H1 (cell line): ENCODE measurements around the gene SHISA7. TPM values are rescaled to one million over a fixed set of nuclear protein-coding genes. Genes with fewer than 3 reads are reported as not detected.

Source experiments
- CTCF ChIA-PET: fragments of 300-600 bp; sonication (Branson Sonifier 250); formaldehyde crosslinking; loops from one replicate; lab custom pipeline; 2021; ENCODE audit not compliant: partially characterized antibody; lab: Charles Lee
- POLR2A ChIA-PET: fragments of 300-600 bp; sonication (Branson Sonifier 250); formaldehyde crosslinking; loops from one replicate; lab custom pipeline; 2021; ENCODE audit warnings: inconsistent platforms; ENCODE audit not compliant: partially characterized antibody; lab: Charles Lee
- DNase-seq, 2 experiments: peaks; one replicate each; pipeline versions ENCODE4 v3.0.0 to v3.0.0-alpha.2; 2010 to 2022; ENCODE audit warnings: low spot score in 2 of 2, low read depth in 1 of 2, mixed read lengths in 1 of 2
- FAIRE-seq: peaks from 2 replicates; lab custom pipeline; 2011; peaks lifted over from hg19 to GRCh38; lab: Jason Lieb, UNC
- H2AFZ ChIP-seq: 2 replicates; pipeline ENCODE4 v1.8.1; 2012; ENCODE audit warnings: low read length, inconsistent platforms
- H2AK5ac ChIP-seq: 2 replicates; pipeline ENCODE4 v1.6.1; 2013; ENCODE audit warnings: low read depth, low read length
- H2BK120ac ChIP-seq: replicated peaks from 2 replicates; pipeline ENCODE3; 2013; ENCODE audit warnings: low read depth, low read length, inconsistent platforms
- H2BK12ac ChIP-seq: 2 replicates; pipeline ENCODE4 v1.6.1; 2013; ENCODE audit warnings: low read depth, low read length
- H2BK15ac ChIP-seq: 2 replicates; pipeline ENCODE4 v1.6.1; 2013; ENCODE audit warnings: low read length
- H2BK20ac ChIP-seq: 2 replicates; pipeline ENCODE4 v1.6.1; 2013; ENCODE audit warnings: low read length
- H2BK5ac ChIP-seq: 2 replicates; pipeline ENCODE4 v1.6.1; 2013; ENCODE audit warnings: low read depth, low read length
- H3K14ac ChIP-seq: 2 replicates; pipeline ENCODE4 v1.6.1; 2013; ENCODE audit warnings: inconsistent platforms; ENCODE audit not compliant: insufficient read length
- H3K18ac ChIP-seq: 2 replicates; pipeline ENCODE4 v1.6.1; 2013; ENCODE audit warnings: low read length; ENCODE audit errors: extremely low read depth
- H3K23ac ChIP-seq: 2 replicates; pipeline ENCODE4 v1.6.1; 2013; ENCODE audit warnings: inconsistent platforms; ENCODE audit not compliant: insufficient read length
- H3K23me2 ChIP-seq: 2 replicates; pipeline ENCODE4 v1.6.1; 2013; ENCODE audit warnings: low read depth, low read length
- H3K27ac ChIP-seq: 2 replicates; pipeline ENCODE4 v1.6.1; 2011; ENCODE audit warnings: low read depth, low read length, inconsistent platforms
- H3K27me3 ChIP-seq, 4 experiments: replicated peaks in 1 of 4; 1 replicate in 1 of 4; 2 replicates in 3 of 4; pipeline versions ENCODE4 v1.6.1 to v1.8.1; 2011 to 2013; ENCODE audit warnings: low read length in 3 of 4, mild to moderate bottlenecking in 3 of 4, inconsistent platforms in 2 of 4, mixed read lengths in 2 of 4, moderate library complexity in 1 of 4; ENCODE audit not compliant: control insufficient read depth in 3 of 4, insufficient read depth in 3 of 4; ENCODE audit errors: extremely low read depth in 1 of 4
- H3K36me3 ChIP-seq, 4 experiments: 2 replicates each; pipeline versions ENCODE4 v1.6.1 to v1.8.1; 2011 to 2013; ENCODE audit warnings: mild to moderate bottlenecking in 4 of 4, low read length in 3 of 4, moderate library complexity in 2 of 4, control low read depth in 1 of 4, inconsistent platforms in 1 of 4; ENCODE audit not compliant: insufficient read depth in 4 of 4, control insufficient read depth in 2 of 4
- H3K4ac ChIP-seq: replicated peaks from 2 replicates; pipeline ENCODE3; 2013; ENCODE audit warnings: low read length, low read depth, mixed read lengths, inconsistent platforms; ENCODE audit not compliant: insufficient read length
- H3K4me1 ChIP-seq, 4 experiments: replicated peaks in 1 of 4; 1 replicate in 1 of 4; 2 replicates in 3 of 4; pipeline versions ENCODE4 v1.6.1 to v1.8.1; 2011 to 2013; ENCODE audit warnings: low read length in 3 of 4, inconsistent platforms in 2 of 4, mixed read lengths in 1 of 4; ENCODE audit not compliant: insufficient read depth in 4 of 4, control insufficient read depth in 3 of 4
- H3K4me2 ChIP-seq, 2 experiments: 2 replicates each; pipeline versions ENCODE4 v1.6.1 to v1.8.1; 2011 to 2013; ENCODE audit warnings: low read depth in 2 of 2, low read length in 2 of 2, control low read depth in 1 of 2, inconsistent platforms in 1 of 2, mild to moderate bottlenecking in 1 of 2; ENCODE audit not compliant: insufficient read depth in 1 of 2
- H3K4me3 ChIP-seq, 4 experiments: fragments of 200-600, 300-600 bp in 1 of 4; sonication (generic), shearing (Covaris generic), sonication (Bioruptor Twin) in 1 of 4; 2 replicates each; pipeline versions ENCODE4 v1.5.1 to v1.8.1; 2011 to 2016; ENCODE audit warnings: low read length in 4 of 4, low read depth in 3 of 4, control low read depth in 2 of 4, inconsistent platforms in 2 of 4, mild to moderate bottlenecking in 2 of 4, mixed read lengths in 1 of 4, moderate library complexity in 1 of 4; ENCODE audit not compliant: insufficient read depth in 2 of 4; ENCODE audit errors: extremely low read depth in 1 of 4
- H3K56ac ChIP-seq: replicated peaks from 2 replicates; pipeline ENCODE3; 2013; ENCODE audit warnings: low read depth, mild to moderate bottlenecking, mixed read lengths, low read length, inconsistent platforms; ENCODE audit not compliant: insufficient read length
- H3K79me1 ChIP-seq: 2 replicates; pipeline ENCODE4 v1.6.1; 2013; ENCODE audit warnings: low read depth, low read length, control low read depth
- H3K79me2 ChIP-seq, 2 experiments: 2 replicates each; pipeline versions ENCODE4 v1.6.1 to v1.8.1; 2012 to 2013; ENCODE audit warnings: low read length in 2 of 2, mild to moderate bottlenecking in 2 of 2, inconsistent platforms in 1 of 2; ENCODE audit not compliant: insufficient read depth in 2 of 2, control insufficient read depth in 1 of 2
- H3K9ac ChIP-seq, 4 experiments: replicated peaks in 1 of 4; 1 replicate in 1 of 4; 2 replicates in 3 of 4; pipeline versions ENCODE4 v1.6.1 to v1.8.1; 2011 to 2013; ENCODE audit warnings: low read depth in 3 of 4, low read length in 3 of 4, control low read depth in 2 of 4, mild to moderate bottlenecking in 2 of 4, moderate library complexity in 2 of 4, inconsistent platforms in 1 of 4; ENCODE audit errors: extremely low read depth in 1 of 4
- H3K9me3 ChIP-seq, 2 experiments: 2 replicates each; pipeline versions ENCODE4 v1.6.1 to v1.8.1; 2012 to 2013; ENCODE audit warnings: mild to moderate bottlenecking in 2 of 2, moderate library complexity in 2 of 2, control low read depth in 1 of 2, inconsistent platforms in 1 of 2, low read depth in 1 of 2, low read length in 1 of 2, mixed read lengths in 1 of 2; ENCODE audit not compliant: insufficient read depth in 2 of 2
- H4K20me1 ChIP-seq, 2 experiments: replicated peaks in 1 of 2; 2 replicates each; pipeline versions ENCODE3 to v1.8.1; 2011 to 2013; ENCODE audit warnings: inconsistent platforms in 2 of 2, low read length in 2 of 2, mild to moderate bottlenecking in 1 of 2; ENCODE audit not compliant: insufficient read depth in 2 of 2, control insufficient read depth in 1 of 2
- H4K5ac ChIP-seq: 2 replicates; pipeline ENCODE4 v1.6.1; 2013; ENCODE audit warnings: low read length, low read depth, mixed read lengths, inconsistent platforms; ENCODE audit not compliant: insufficient read length
- H4K8ac ChIP-seq: 2 replicates; pipeline ENCODE4 v1.8.0; 2013; ENCODE audit warnings: mild to moderate bottlenecking, moderate library complexity, low read length, inconsistent platforms; ENCODE audit not compliant: insufficient read depth; ENCODE audit errors: extremely low read depth
- H4K91ac ChIP-seq: replicated peaks from 2 replicates; pipeline ENCODE3; 2013; ENCODE audit warnings: low read length, mixed read lengths, inconsistent platforms; ENCODE audit not compliant: insufficient read length
- CHD2 ChIP-seq: IDR thresholded peaks from 2 replicates; pipeline ENCODE4 v1.6.1; 2012; ENCODE audit warnings: low read length, improper control_type of control experiment
- EZH2 ChIP-seq: fragments of 200-600 bp; sonication (generic); IDR thresholded peaks from 2 replicates; pipeline ENCODE4 v1.7.1; 2012; ENCODE audit warnings: low read depth, mild to moderate bottlenecking, moderate library complexity, low read length, inconsistent platforms; ENCODE audit not compliant: severe bottlenecking
- PHF8 ChIP-seq: fragments of 200-600 bp; sonication (generic); conservative IDR thresholded peaks from 2 replicates; pipeline ENCODE4 v1.7.1; 2012; ENCODE audit warnings: low read depth, mild to moderate bottlenecking, inconsistent platforms, low read length, moderate library complexity
- POLR2AphosphoS5 ChIP-seq: IDR thresholded peaks from 2 replicates; pipeline ENCODE4 v1.6.1; 2011; ENCODE audit warnings: low read depth, low read length
- POU5F1 ChIP-seq: IDR thresholded peaks from 2 replicates; pipeline ENCODE4 v1.6.1; 2011; ENCODE audit warnings: low read depth, mild to moderate bottlenecking, low read length, moderate library complexity
- RNF2 ChIP-seq: fragments of 200-900, 300-1000 bp; sonication (generic); IDR thresholded peaks from 2 replicates; pipeline ENCODE4 v1.7.1; 2016; ENCODE audit warnings: borderline replicate concordance, low read depth, mild to moderate bottlenecking, antibody characterized with exemption, low read length; ENCODE audit not compliant: poor library complexity, severe bottlenecking; ENCODE audit errors: missing control alignments
- SP1 ChIP-seq: IDR thresholded peaks from 2 replicates; pipeline ENCODE4 v1.6.1; 2011; ENCODE audit warnings: low read depth, low read length
- SP4 ChIP-seq: IDR thresholded peaks from 2 replicates; pipeline ENCODE4 v1.6.1; 2012; ENCODE audit warnings: low read length, inconsistent platforms
- WGBS, 2 experiments: shearing (Covaris generic) in 1 of 2; methylation state at CpG; one replicate each; pipeline versions ENCODE4 v1.1.6 to v1.1.7; 2013 to 2015; ENCODE audit warnings: low lambda C conversion rate in 2 of 2, mixed read lengths in 2 of 2, inconsistent platforms in 1 of 2, low coverage in 1 of 2, missing lambda C conversion rate in 1 of 2; ENCODE audit not compliant: insufficient replicate concordance in 2 of 2, insufficient coverage in 1 of 2, insufficient read length in 1 of 2; ENCODE audit errors: extremely low coverage in 1 of 2, missing lambda C conversion rate in 1 of 2; 5-methylcytosine and 5-hydroxymethylcytosine counted together
- polyA plus RNA-seq, 7 experiments: library from polyadenylated mRNA; depleted of rRNA in 3 of 7; stranded (reverse) in 5 of 7; unstranded in 2 of 7; fragments of >200 nt in 5 of 7; fragments of 200-250 nt in 2 of 7; gene quantifications; 1 replicate in 5 of 7; 2 replicates in 1 of 7; 4 replicates in 1 of 7; pipeline versions ENCODE4 v1.2.1 to v1.2.3, GENCODE V29; 2011 to 2013; ENCODE audit warnings: missing spikeins in 2 of 7, mixed read lengths in 2 of 7
- total RNA-seq: library from RNA; stranded (reverse); fragmentation: NEBNext Ultra II Directional; extraction: Animal tissue kit (Norgen Biotek cat#: 25700); gene quantifications from 2 replicates; pipeline ENCODE4 v1.2.1, GENCODE V29; 2021

Gene SHISA7
- total and polyA plus RNA-seq, 2 of the 8 experiments (the other 6 are each of a cell fraction or from before 2014, with no cell fraction given) = 0.76 to 1.0 TPM

DNA sequence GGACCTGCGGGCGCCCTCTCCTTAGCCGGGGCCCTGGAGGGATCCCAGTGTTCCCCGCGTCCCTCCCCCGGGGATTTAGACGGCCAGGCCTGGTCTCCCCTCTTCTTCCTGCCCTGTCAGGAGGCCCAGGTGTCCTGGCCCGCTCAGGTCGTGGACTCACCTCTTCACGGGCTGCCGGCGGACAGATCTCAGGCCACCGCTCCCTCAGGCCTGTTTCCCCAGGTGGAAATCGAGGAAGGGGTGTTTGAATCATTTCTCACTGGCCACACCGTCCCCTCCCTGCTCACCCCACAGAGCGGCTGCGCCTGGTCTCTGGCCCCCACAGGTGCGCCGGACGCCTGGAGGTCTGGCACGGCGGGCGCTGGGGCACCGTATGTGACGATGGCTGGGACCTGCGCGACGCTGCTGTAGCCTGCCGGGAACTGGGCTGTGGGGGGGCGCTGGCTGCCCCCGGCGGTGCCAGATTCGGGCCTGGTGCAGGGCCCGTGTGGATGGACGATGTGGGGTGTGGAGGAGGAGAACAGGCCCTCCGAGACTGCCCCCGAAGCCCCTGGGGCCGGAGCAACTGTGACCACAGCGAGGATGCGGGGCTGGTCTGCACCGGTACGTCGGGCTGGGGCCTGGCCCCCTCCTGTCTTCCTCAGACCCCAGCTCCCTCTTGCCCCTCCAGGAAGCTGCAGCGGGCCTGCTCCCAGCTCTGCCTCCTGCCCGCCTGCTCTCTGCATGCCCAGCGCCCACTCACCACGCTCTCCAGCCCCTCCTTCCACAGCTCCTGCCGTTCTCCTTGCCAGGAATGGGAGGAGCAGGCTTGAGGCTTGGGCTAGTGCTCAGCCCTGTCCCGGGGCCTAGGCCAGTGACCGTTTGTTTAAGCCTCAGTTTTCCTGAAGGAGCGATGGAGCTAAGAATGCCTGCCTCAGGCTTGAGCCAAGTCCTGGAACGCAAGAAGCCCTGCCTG is 47.7 kb upstream of the SHISA7 start:
- Histone ChIP-seq H3K18ac (no peak overlapping the region; the same call in 1 of the 2 replicates), H2AFZ (no peak overlapping the region), H3K9ac (no peak overlapping the region; a peak in 1 of 7 replicates), H3K4me1 (peaks cover 0 to 43% (median 28%) of the 10 kb centered on the region in 4 experiments; a peak in 6 of 7 replicates), H3K27ac (no peak overlapping the region), H3K14ac (no peak overlapping the region), H4K91ac (no peak overlapping the region), H3K9me3 (no peaks in the 10 kb centered on the region), H2BK12ac (peak overlapping the region; percentile 39; the same call in 1 of the 2 replicates), H3K36me3 (no peaks in the 10 kb centered on the region; a peak in 1 of 8 replicates), H3K56ac (no peak overlapping the region), H3K27me3 (no peaks in the 10 kb centered on the region; a peak in 2 of 7 replicates), H4K8ac (peak overlapping the region; percentile 40), H3K79me1 (peaks cover 4% of the 10 kb centered on the region; the same call in 1 of the 2 replicates), H3K4ac (no peak overlapping the region), H2BK120ac (no peak overlapping the region), H3K23me2 (peaks cover 3% of the 10 kb centered on the region), H3K4me2 (no peak overlapping the region), H4K5ac (no peak overlapping the region), H2BK20ac (no peak overlapping the region), H2BK5ac (no peak overlapping the region), H3K23ac (no peak overlapping the region), H4K20me1 (peaks cover 0 to 4% of the 10 kb centered on the region in 2 experiments), H3K4me3 (no peak overlapping the region), H2AK5ac (no peak overlapping the region), H2BK15ac (no peak overlapping the region), H3K79me2 (peaks cover 0 to 5% of the 10 kb centered on the region in 2 experiments; a peak in 1 of 4 replicates)
- DNase-seq (no peak), FAIRE-seq (no peak)
- TF ChIP-seq PHF8 = no peak
- TF ChIP-seq EZH2 = no peak
- TF ChIP-seq SP1 = no peak
- TF ChIP-seq RNF2 = no peak
- no peak for TF ChIP-seq POU5F1
- TF ChIP-seq POLR2AphosphoS5 = no peak
- TF ChIP-seq SP4 = no peak
- no peak for TF ChIP-seq CHD2
- CTCF ChIA-PET = interaction anchor here (0.7 to 3.0 kb wide), 5 partner anchors 8 to 198 kb away, joined by 3 to 17 read pairs (median 6); no protein-coding TSS in a partner anchor
- POLR2A ChIA-PET = interaction anchor here (0.8 to 7.5 kb wide), 4 partner anchors 7 to 83 kb away, joined by 3 to 57 read pairs (median 15); partner anchors contain the start of genes NAT14, UBE2S and ZNF628
- 88% methylated on average over 46 of the region's 52 CpGs; no CpG with 5 or more reads in 1 of the 2 experiments for WGBS, 2 experiments
